ENCODE measurements around the gene FPR2. TPM values are rescaled to one million over a fixed set of nuclear protein-coding genes. Genes with fewer than 3 reads are reported as not detected.

FPR2 gene
- total and polyA plus RNA-seq, 9 of the 15 experiments (the other 6 are each of a cell fraction or from before 2014, with no cell fraction given): 0.03 to 0.15 (median 0.07) TPM; not detected in 6

DNA sequence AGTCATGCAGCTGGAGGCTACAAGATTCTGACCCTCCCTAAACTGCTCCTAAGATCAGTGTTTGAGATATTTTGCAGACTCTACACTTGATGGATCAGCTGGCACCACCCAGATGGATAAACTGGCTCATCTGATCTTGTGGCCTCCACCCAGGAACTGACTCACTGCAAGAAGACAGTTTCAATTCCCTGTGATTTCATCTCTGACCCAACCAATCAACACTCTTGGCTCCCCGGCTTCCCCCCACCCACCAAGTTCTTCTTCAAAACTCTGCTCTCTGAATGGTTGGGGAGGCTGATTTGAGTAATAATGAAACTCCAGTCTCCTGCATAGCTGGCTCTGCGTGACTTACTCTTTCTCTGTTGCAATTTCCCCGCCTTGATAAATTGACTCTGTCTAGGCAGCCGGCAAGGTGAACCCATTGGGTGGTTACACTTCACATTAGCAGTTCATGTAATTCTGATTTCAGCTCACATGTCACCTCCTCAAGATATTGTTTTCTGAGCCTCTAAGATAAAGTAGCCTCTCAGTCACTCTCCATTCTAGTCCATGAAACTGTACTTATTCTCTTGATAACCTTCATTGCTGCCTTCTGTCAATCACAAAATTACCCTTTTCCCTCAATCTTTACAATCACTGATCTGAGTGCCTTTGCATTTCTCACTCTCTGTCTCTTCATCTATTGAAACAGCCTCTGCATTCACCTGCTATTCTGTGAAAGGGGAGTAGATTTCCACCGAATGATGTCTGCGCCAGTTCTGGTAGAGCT is 24.1 kb downstream of the FPR2 start (continued):
- TF ChIP-seq, protein P1, sequence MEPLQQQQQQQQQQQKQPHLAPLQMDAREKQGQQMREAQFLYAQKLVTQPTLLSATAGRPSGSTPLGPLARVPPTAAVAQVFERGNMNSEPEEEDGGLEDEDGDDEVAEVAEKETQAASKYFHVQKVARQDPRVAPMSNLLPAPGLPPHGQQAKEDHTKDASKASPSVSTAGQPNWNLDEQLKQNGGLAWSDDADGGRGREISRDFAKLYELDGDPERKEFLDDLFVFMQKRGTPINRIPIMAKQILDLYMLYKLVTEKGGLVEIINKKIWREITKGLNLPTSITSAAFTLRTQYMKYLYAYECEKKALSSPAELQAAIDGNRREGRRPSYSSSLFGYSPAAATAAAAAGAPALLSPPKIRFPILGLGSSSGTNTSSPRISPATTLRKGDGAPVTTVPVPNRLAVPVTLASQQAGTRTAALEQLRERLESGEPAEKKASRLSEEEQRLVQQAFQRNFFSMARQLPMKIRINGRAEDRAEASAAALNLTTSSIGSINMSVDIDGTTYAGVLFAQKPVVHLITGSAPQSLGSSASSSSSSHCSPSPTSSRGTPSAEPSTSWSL (CRISPR knock-in tag; IDR thresholded peaks at IDR 0.05; ENCODE audit: borderline replicate concordance): no peak
- TF ChIP-seq DNMT1 (IDR thresholded peaks at IDR 0.05) (no peak), ZNF232 (CRISPR knock-in tag; IDR thresholded peaks at IDR 0.05) (no peak), CC2D1A (IDR thresholded peaks at IDR 0.05) (peak; percentile 83), BHLHE40 (IDR thresholded peaks at IDR 0.05; ENCODE audit: low read length) (peak; percentile 12; the same call in 1 of the 2 replicates), ZNF175 (CRISPR knock-in tag; IDR thresholded peaks at IDR 0.05; ENCODE audit: low read depth) (no peak; the same call in 1 of the 2 replicates), RBM15 (IDR thresholded peaks at IDR 0.05; ENCODE audit: insufficient read depth, low read length) (no peak), RBM25 (IDR thresholded peaks at IDR 0.05; ENCODE audit: low read depth, low read length, severe bottlenecking) (peak; percentile 9), NELFE (IDR thresholded peaks at IDR 0.05; ENCODE audit: insufficient read depth, insufficient read length) (no peak), NR2C1 (IDR thresholded peaks at IDR 0.05) (no peak), NR2C1 (tag; IDR thresholded peaks at IDR 0.05) (no peak), TAF1 (IDR thresholded peaks at IDR 0.05; ENCODE audit: control insufficient read depth, extremely low read depth, insufficient read depth, low read length, severe bottlenecking) (no peak), TARDBP (IDR thresholded peaks at IDR 0.05) (no peak), PHF8 (IDR thresholded peaks at IDR 0.05; ENCODE audit: borderline replicate concordance, low read length) (no peak), MEF2D (tag; conservative IDR thresholded peaks at IDR 0.05; ENCODE audit: low read depth) (no peak), CTCFL (IDR thresholded peaks at IDR 0.05; ENCODE audit: borderline replicate concordance, insufficient read depth, low read depth, low read length, poor library complexity, severe bottlenecking) (no peak), XRCC5 (IDR thresholded peaks at IDR 0.05; ENCODE audit: low read depth, low read length) (no peak), NFIC (IDR thresholded peaks at IDR 0.05) (peak; percentile 31; the same call in 1 of the 2 replicates), NONO (IDR thresholded peaks at IDR 0.05; ENCODE audit: low read depth in 2 of 2, low read length in 1 of 2) (no peak), NBN (IDR thresholded peaks at IDR 0.05; ENCODE audit: low read depth) (no peak)
- TF ChIP-seq, protein P2, sequence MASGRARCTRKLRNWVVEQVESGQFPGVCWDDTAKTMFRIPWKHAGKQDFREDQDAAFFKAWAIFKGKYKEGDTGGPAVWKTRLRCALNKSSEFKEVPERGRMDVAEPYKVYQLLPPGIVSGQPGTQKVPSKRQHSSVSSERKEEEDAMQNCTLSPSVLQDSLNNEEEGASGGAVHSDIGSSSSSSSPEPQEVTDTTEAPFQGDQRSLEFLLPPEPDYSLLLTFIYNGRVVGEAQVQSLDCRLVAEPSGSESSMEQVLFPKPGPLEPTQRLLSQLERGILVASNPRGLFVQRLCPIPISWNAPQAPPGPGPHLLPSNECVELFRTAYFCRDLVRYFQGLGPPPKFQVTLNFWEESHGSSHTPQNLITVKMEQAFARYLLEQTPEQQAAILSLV (tag; IDR thresholded peaks at IDR 0.05): no peak
- TF ChIP-seq, protein P3, sequence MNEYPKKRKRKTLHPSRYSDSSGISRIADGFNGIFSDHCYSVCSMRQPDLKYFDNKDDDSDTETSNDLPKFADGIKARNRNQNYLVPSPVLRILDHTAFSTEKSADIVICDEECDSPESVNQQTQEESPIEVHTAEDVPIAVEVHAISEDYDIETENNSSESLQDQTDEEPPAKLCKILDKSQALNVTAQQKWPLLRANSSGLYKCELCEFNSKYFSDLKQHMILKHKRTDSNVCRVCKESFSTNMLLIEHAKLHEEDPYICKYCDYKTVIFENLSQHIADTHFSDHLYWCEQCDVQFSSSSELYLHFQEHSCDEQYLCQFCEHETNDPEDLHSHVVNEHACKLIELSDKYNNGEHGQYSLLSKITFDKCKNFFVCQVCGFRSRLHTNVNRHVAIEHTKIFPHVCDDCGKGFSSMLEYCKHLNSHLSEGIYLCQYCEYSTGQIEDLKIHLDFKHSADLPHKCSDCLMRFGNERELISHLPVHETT (CRISPR knock-in tag; conservative IDR thresholded peaks at IDR 0.05 in 1 of 2, IDR thresholded peaks at IDR 0.05 in 1 of 2): peak in 1 of 2 experiments; percentile 55; a peak in 1 of 4 replicates

Measured in K562 (cell line).